ENCODE data around the gene SERPINA4.
"Not testable (repeated sequence)": the region's sequence is repeated elsewhere in the genome, so short reads cannot be mapped to it uniquely, and the experiment has no call there.

The SERPINA4 gene

GRCh38 chr14:94605361-94605760 lies 44.1 kb downstream of the SERPINA4 start:
- WGBS, 2 experiments (ENCODE audit: insufficient coverage in 2 of 2): no CpG with 5 or more reads among the region's 3 CpGs
- H3K27ac ChIP-seq (ENCODE audit: low read depth, low read length, severe bottlenecking): no peak overlapping the region

GRCh38 chr14:94608966-94609365 lies 47.7 kb downstream of the SERPINA4 start:
- not testable (repeated sequence) for H3K4me3 ChIP-seq (ENCODE audit: extremely low read depth, insufficient read depth, low read length, poor library complexity, severe bottlenecking); H3K9me3 ChIP-seq (ENCODE audit: control insufficient read depth, low read length); H3K27ac ChIP-seq (ENCODE audit: low read depth, low read length, severe bottlenecking); H3K36me3 ChIP-seq (ENCODE audit: control insufficient read depth, insufficient read depth, low read length)
- WGBS, 2 experiments (ENCODE audit: insufficient coverage in 2 of 2): no CpG with 5 or more reads among the region's 1 CpG
- H3K4me1 ChIP-seq (ENCODE audit: control insufficient read depth, insufficient read depth, low read length, poor library complexity, severe bottlenecking): peaks cover 10% of the 10 kb centered on the region

More at GRCh38 chr14:94605361-94605760, 44.1 kb downstream of the SERPINA4 start:
- Histone ChIP-seq H3K4me1 (ENCODE audit: control insufficient read depth, insufficient read depth, low read length, poor library complexity, severe bottlenecking) (peaks cover 16% of the 10 kb centered on the region), H3K9me3 (ENCODE audit: control insufficient read depth, low read length) (no peaks in the 10 kb centered on the region), H3K36me3 (ENCODE audit: control insufficient read depth, insufficient read depth, low read length) (no peaks in the 10 kb centered on the region), H3K4me3 (ENCODE audit: extremely low read depth, insufficient read depth, low read length, poor library complexity, severe bottlenecking) (no peak overlapping the region)

GRCh38 chr14:94611179-94611578 lies 49.9 kb downstream of the SERPINA4 start:
- no peaks in the 10 kb centered on the region for H3K9me3 ChIP-seq (ENCODE audit: control insufficient read depth, low read length)
- no peak overlapping the region for H3K27ac ChIP-seq (ENCODE audit: low read depth, low read length, severe bottlenecking)
- H3K4me3 ChIP-seq (ENCODE audit: extremely low read depth, insufficient read depth, low read length, poor library complexity, severe bottlenecking): no peak overlapping the region
- no peaks in the 10 kb centered on the region for H3K36me3 ChIP-seq (ENCODE audit: control insufficient read depth, insufficient read depth, low read length)
- peaks cover 10% of the 10 kb centered on the region for H3K4me1 ChIP-seq (ENCODE audit: control insufficient read depth, insufficient read depth, low read length, poor library complexity, severe bottlenecking)
- WGBS, 2 experiments (ENCODE audit: insufficient coverage in 2 of 2): 60 to 100% methylated on average over 1 to 2 of the region's 5 CpGs

- Histone ChIP-seq H3K36me3 (ENCODE audit: control insufficient read depth, insufficient read depth, low read length) (no peaks in the 10 kb centered on the region), H3K9me3 (ENCODE audit: control insufficient read depth, low read length) (peaks cover 6% of the 10 kb centered on the region), H3K27ac (ENCODE audit: low read depth, low read length, severe bottlenecking) (no peak within 1 kb of the TSS), H3K4me3 (ENCODE audit: extremely low read depth, insufficient read depth, low read length, poor library complexity, severe bottlenecking) (no peak within 1 kb of the TSS), H3K4me1 (ENCODE audit: control insufficient read depth, insufficient read depth, low read length, poor library complexity, severe bottlenecking) (peaks cover 10% of the 10 kb centered on the region)
- WGBS, 2 experiments (ENCODE audit: insufficient coverage in 2 of 2): 90 to 100% methylated on average over 1 to 2 of the region's 4 CpGs
Measured at GRCh38 chr14:94612174-94612573, 50.9 kb downstream of the SERPINA4 start, which contains the start of gene SERPINA3. TSS of gene SERPINA3 (plus strand) at chr14:94612391. CDS start at chr14:94614442, 2,051 bp downstream.

- WGBS, 2 experiments (ENCODE audit: insufficient coverage in 2 of 2): 64 to 71% methylated on average over 5 to 6 of the region's 9 CpGs
- Histone ChIP-seq H3K4me3 (ENCODE audit: extremely low read depth, insufficient read depth, low read length, poor library complexity, severe bottlenecking) (no peak overlapping the region), H3K9me3 (ENCODE audit: control insufficient read depth, low read length) (peaks cover 12% of the 10 kb centered on the region), H3K4me1 (ENCODE audit: control insufficient read depth, insufficient read depth, low read length, poor library complexity, severe bottlenecking) (peaks cover 10% of the 10 kb centered on the region), H3K36me3 (ENCODE audit: control insufficient read depth, insufficient read depth, low read length) (no peaks in the 10 kb centered on the region), H3K27ac (ENCODE audit: low read depth, low read length, severe bottlenecking) (no peak overlapping the region)
Measured at GRCh38 chr14:94612580-94613554, 51.6 kb downstream of the SERPINA4 start.

GRCh38 chr14:94613720-94614644 lies 52.7 kb downstream of the SERPINA4 start:
- H3K9me3 ChIP-seq (ENCODE audit: control insufficient read depth, low read length): peaks cover 21% of the 10 kb centered on the region
- no peaks in the 10 kb centered on the region for H3K36me3 ChIP-seq (ENCODE audit: control insufficient read depth, insufficient read depth, low read length)
- WGBS, 2 experiments (ENCODE audit: insufficient coverage in 2 of 2): 93 to 95% methylated on average over 18 to 19 of the region's 20 CpGs
- H3K4me3 ChIP-seq (ENCODE audit: extremely low read depth, insufficient read depth, low read length, poor library complexity, severe bottlenecking): no peak overlapping the region
- no peak overlapping the region for H3K27ac ChIP-seq (ENCODE audit: low read depth, low read length, severe bottlenecking)
- H3K4me1 ChIP-seq (ENCODE audit: control insufficient read depth, insufficient read depth, low read length, poor library complexity, severe bottlenecking): peaks cover 10% of the 10 kb centered on the region

GRCh38 chr14:94614802-94615201 lies 53.6 kb downstream of the SERPINA4 start:
- Histone ChIP-seq H3K36me3 (ENCODE audit: control insufficient read depth, insufficient read depth, low read length) (no peaks in the 10 kb centered on the region), H3K4me1 (ENCODE audit: control insufficient read depth, insufficient read depth, low read length, poor library complexity, severe bottlenecking) (peaks cover 9% of the 10 kb centered on the region), H3K4me3 (ENCODE audit: extremely low read depth, insufficient read depth, low read length, poor library complexity, severe bottlenecking) (no peak overlapping the region), H3K9me3 (ENCODE audit: control insufficient read depth, low read length) (peaks cover 27% of the 10 kb centered on the region), H3K27ac (ENCODE audit: low read depth, low read length, severe bottlenecking) (no peak overlapping the region)
- WGBS, 2 experiments (ENCODE audit: insufficient coverage in 2 of 2): 94% methylated on average over 7 of the region's 7 CpGs

GRCh38 chr14:94615254-94615653 lies 54.0 kb downstream of the SERPINA4 start:
- H3K4me1 ChIP-seq (ENCODE audit: control insufficient read depth, insufficient read depth, low read length, poor library complexity, severe bottlenecking): peaks cover 6% of the 10 kb centered on the region
- WGBS, 2 experiments (ENCODE audit: insufficient coverage in 2 of 2): 82 to 100% methylated on average over 1 to 3 of the region's 3 CpGs
- no peak overlapping the region for H3K27ac ChIP-seq (ENCODE audit: low read depth, low read length, severe bottlenecking)
- peaks cover 27% of the 10 kb centered on the region for H3K9me3 ChIP-seq (ENCODE audit: control insufficient read depth, low read length)
- no peaks in the 10 kb centered on the region for H3K36me3 ChIP-seq (ENCODE audit: control insufficient read depth, insufficient read depth, low read length)
- H3K4me3 ChIP-seq (ENCODE audit: extremely low read depth, insufficient read depth, low read length, poor library complexity, severe bottlenecking): no peak overlapping the region

GRCh38 chr14:94615823-94616570 lies 54.8 kb downstream of the SERPINA4 start:
- WGBS, 2 experiments (ENCODE audit: insufficient coverage in 2 of 2): 88 to 93% methylated on average over 6 to 7 of the region's 8 CpGs
- Histone ChIP-seq H3K9me3 (ENCODE audit: control insufficient read depth, low read length) (peaks cover 27% of the 10 kb centered on the region), H3K4me3 (ENCODE audit: extremely low read depth, insufficient read depth, low read length, poor library complexity, severe bottlenecking) (no peak overlapping the region), H3K27ac (ENCODE audit: low read depth, low read length, severe bottlenecking) (no peak overlapping the region), H3K36me3 (ENCODE audit: control insufficient read depth, insufficient read depth, low read length) (no peaks in the 10 kb centered on the region), H3K4me1 (ENCODE audit: control insufficient read depth, insufficient read depth, low read length, poor library complexity, severe bottlenecking) (peaks cover 6% of the 10 kb centered on the region)

Measured in mesodermal cell (in vitro differentiated cells).